ENCODE measurements around the gene SIK3. TPM values are rescaled to one million over a fixed set of nuclear protein-coding genes. Genes with fewer than 3 reads are reported as not detected.

Gene SIK3
- total and polyA plus RNA-seq, 12 donors: 9.9 to 47.3 (median 36.5) TPM

DNA sequence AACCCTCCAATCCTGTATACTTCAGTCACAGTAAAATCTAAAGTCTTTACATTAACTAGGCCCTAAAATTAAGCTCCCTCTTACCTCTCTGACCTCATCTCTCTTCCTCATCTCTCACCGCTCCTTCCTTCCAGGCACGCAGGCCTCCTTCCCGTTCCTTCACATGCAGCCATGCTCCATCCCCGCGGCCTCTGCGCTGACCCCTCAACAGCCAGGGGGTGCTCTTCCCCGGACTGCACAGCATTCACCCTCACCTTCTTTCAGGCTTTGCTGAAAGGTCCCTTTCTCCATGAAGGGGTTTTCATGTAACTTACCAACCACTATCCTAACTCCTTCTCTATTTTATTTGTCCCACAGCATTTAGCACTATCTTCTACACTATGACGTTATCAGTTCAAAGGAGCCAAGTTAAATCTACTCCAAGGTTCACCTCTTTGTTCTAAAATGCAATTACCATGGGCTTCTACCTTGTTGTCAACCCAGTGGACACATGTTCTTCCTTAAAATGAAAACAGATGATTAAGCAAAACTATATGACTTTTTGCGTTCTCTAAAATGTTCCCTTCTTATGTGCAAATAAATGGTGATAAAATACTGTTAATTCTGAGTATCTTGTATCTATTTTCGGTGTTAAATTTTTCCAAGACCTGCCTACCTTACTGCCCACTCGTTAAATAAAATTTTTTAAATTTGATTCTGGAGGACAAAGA lies 203.0 kb downstream of the SIK3 start:
- Histone ChIP-seq H3K36me3 (peaks cover 0 to 67% (median 3%) of the 10 kb centered on the region in 9 donors), H3K4me1 (peaks cover 0 to 9% (median 0%) of the 10 kb centered on the region in 9 donors), H3K27ac (no peak overlapping the region), H3K27me3 (no peaks in the 10 kb centered on the region), H3K4me3 (no peak overlapping the region), H3K9me3 (peaks cover 0 to 8% (median 0%) of the 10 kb centered on the region in 11 donors)
- WGBS, 2 donors: 48 to 50% methylated on average over 11 of the region's 11 CpGs
- peak in 8 of 9 donors; percentile 12 to 66 (median 54) for TF ChIP-seq CTCF (IDR thresholded peaks at IDR 0.05)
- DNase-seq (peak in 1 of 2 donors; percentile 23), ATAC-seq (peak in 7 of 8 donors; percentile 44 to 82 (median 65))
- intact Hi-C loops (cut with DNase I): no loop called here

DNA sequence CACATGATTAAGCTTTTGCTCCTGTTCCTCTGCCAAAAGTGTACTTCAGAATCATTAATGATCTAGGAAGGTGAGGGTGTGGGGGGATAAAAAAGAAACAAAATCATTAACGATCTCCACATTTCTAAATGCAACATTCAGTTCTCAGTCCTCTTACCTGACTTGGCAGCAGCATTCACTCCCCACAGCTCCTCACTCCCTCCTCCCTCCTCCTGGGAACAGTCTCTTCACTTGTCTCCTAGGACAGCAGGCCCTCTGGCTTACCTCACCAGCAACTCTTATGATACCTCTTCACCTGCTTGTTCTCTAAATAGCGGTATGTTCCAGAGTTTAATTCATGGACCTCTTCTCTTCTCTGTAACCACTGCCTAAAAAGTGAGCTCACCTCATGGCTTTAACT lies 204.3 kb downstream of the SIK3 start:
- DNase-seq (no peak), ATAC-seq (peak in 1 of 8 donors; percentile 31)
- Histone ChIP-seq H3K36me3 (peaks cover 0 to 71% (median 3%) of the 10 kb centered on the region in 9 donors), H3K4me1 (peaks cover 0 to 6% (median 0%) of the 10 kb centered on the region in 9 donors), H3K27me3 (no peaks in the 10 kb centered on the region), H3K9me3 (no peaks in the 10 kb centered on the region), H3K4me3 (no peak overlapping the region), H3K27ac (no peak overlapping the region)
- intact Hi-C loops (cut with DNase I): no loop called here
- no peak for TF ChIP-seq CTCF (IDR thresholded peaks at IDR 0.05)
- 69 to 73% methylated on average over 2 of the region's 2 CpGs for WGBS, 2 donors

- Histone ChIP-seq H3K9me3 (no peaks in the 10 kb centered on the region), H3K27me3 (no peaks in the 10 kb centered on the region), H3K4me3 (no peak overlapping the region), H3K4me1 (peaks cover 0 to 9% (median 4%) of the 10 kb centered on the region in 9 donors), H3K36me3 (peaks cover 0 to 71% (median 3%) of the 10 kb centered on the region in 9 donors), H3K27ac (no peak overlapping the region)
- ATAC-seq (no peak), DNase-seq (no peak)
- intact Hi-C loops (cut with DNase I): no loop called here
- TF ChIP-seq CTCF (IDR thresholded peaks at IDR 0.05): no peak
- WGBS, 2 donors: 89 to 93% methylated on average over 3 of the region's 3 CpGs
Observed at GRCh38 chr11:116893437-116893836, 204.8 kb downstream of the SIK3 start.

DNA sequence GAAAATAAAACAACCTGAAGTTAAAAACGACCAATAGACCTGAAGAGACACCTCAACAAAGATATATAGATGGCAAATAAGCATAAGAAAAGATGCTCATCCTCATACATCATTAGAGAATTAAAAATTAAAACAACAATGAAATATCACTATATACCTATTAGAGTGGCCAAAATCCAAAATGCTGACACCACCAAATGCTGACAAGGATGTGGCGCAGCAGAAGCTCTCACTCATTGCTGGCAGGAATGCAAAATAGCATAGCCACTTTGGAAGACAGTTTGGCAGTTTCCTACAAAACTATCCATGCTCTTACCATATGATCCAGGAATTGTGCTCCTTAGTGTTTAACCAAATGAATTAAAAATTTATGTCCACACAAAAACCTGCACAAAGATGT lies 205.9 kb downstream of the SIK3 start:
- H3K4me1 ChIP-seq: peaks cover 0 to 20% (median 8%) of the 10 kb centered on the region in 9 donors
- DNase-seq (no peak), ATAC-seq (no peak)
- no peak overlapping the region for H3K4me3 ChIP-seq
- H3K27me3 ChIP-seq: no peaks in the 10 kb centered on the region
- no peak overlapping the region for H3K27ac ChIP-seq
- H3K9me3 ChIP-seq: no peaks in the 10 kb centered on the region
- peaks cover 0 to 68% (median 3%) of the 10 kb centered on the region in 9 donors for H3K36me3 ChIP-seq
- no peak for TF ChIP-seq CTCF (IDR thresholded peaks at IDR 0.05)
- intact Hi-C loops (cut with DNase I): no loop called here
- 90 to 94% methylated on average over 2 of the region's 2 CpGs for WGBS, 2 donors
